Activated B cell treated with CpG ODN at 0.5 μM for 24 hours (primary cell): ENCODE data around the gene ZNF784. TPM values are rescaled to one million over a fixed set of nuclear protein-coding genes. Genes with fewer than 3 reads are reported as not detected.

Experiments used
- ATAC-seq: fragments of 200-7000 bp; cut with Tn5 transposase; one replicate; pipeline ENCODE4 v1.10.0; 2021; ENCODE audit warnings: low read depth, mild to moderate bottlenecking, moderate library complexity
- CTCF ChIA-PET: fragments of 350-600 bp; sonication (Branson Sonifier 250); formaldehyde crosslinking; loops from one replicate; lab custom pipeline; 2021; ENCODE audit warnings: antibody characterized with exemption; lab: Charles Lee
- POLR2A ChIA-PET: fragments of 350-600 bp; sonication (Branson Sonifier 250); formaldehyde crosslinking; loops from one replicate; lab custom pipeline; 2021; ENCODE audit warnings: antibody characterized with exemption; lab: Charles Lee
- DNase-seq: peaks from one replicate; pipeline ENCODE4 v3.0.0; 2022
- H3K27ac Mint-ChIP-seq: one replicate; pipeline ENCODE4 v1.8.0; 2020; ENCODE audit warnings: mixed read lengths
- H3K27me3 Mint-ChIP-seq: one replicate; pipeline ENCODE4 v1.8.0; 2021; ENCODE audit warnings: mixed read lengths
- H3K36me3 Mint-ChIP-seq: one replicate; pipeline ENCODE4 v1.8.0; 2021; ENCODE audit warnings: low read depth, mixed read lengths
- H3K4me1 Mint-ChIP-seq: one replicate; pipeline ENCODE4 v1.8.0; 2021; ENCODE audit warnings: mixed read lengths
- H3K4me3 Mint-ChIP-seq: one replicate; pipeline ENCODE4 v1.8.0; 2020; ENCODE audit warnings: mild to moderate bottlenecking, mixed read lengths
- H3K9me3 Mint-ChIP-seq: one replicate; pipeline ENCODE4 v1.8.0; 2020; ENCODE audit warnings: mixed read lengths
- intact Hi-C: fragments of 100-400 bp; cut with micrococcal nuclease; formaldehyde crosslinking; loops from one replicate; pipeline ENCODE4 v1.15.1; 2024
- total RNA-seq: library from RNA; stranded (reverse); gene quantifications from 2 replicates; pipeline ENCODE4 v1.2.3, GENCODE V29; 2022
- TF ChIP-seq, protein P1 (sequence below): fragments of 200-600 bp; IDR thresholded peaks from one replicate; pipeline ENCODE4 v1.8.0; 2022; ENCODE audit warnings: antibody characterized with exemption, mild to moderate bottlenecking

Gene ZNF784, protein sequence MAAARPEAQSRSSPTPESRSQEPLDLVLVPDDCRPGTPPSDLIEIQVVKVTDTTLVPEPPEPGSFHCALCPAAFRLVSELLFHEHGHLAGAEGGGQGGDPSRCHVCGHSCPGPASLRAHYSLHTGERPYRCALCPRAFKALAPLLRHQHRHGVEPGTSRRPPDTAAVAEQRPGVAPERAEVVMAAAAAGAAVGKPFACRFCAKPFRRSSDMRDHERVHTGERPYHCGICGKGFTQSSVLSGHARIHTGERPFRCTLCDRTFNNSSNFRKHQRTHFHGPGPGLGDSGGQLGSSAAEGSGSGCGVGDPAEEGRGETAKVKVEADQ
- 8.7 and 8.9 TPM in 2 replicates for total RNA-seq

GRCh38 chr19:55624109-55625003 is at the start of gene ZNF784:
Gene ZNF784, minus strand, starts transcription at chr19:55624566. Its CDS starts 5 bp downstream, at chr19:55624561.
- intact Hi-C loops, result loop anchor here (1.0 to 2.0 kb wide), 6 partner anchors 19 to 240 kb away; partner anchors contain the start of genes FIZ1, ISOC2, RPL28 and TMEM238
- Mint-ChIP-seq H3K27me3 (no peaks in the 10 kb centered on the region), H3K4me1 (peaks cover 17% of the 10 kb centered on the region), H3K9me3 (no peaks in the 10 kb centered on the region), H3K27ac (peak within 1 kb of the TSS; percentile 97), H3K36me3 (peaks cover 14% of the 10 kb centered on the region), H3K4me3 (peak within 1 kb of the TSS; percentile 94)
- DNase-seq (peak; percentile 93), ATAC-seq (peak; percentile 85)
- CTCF ChIA-PET, result interaction anchor here (0.8 to 2.2 kb wide), 7 partner anchors 9 to 157 kb away, joined by 3 to 12 read pairs (median 4); partner anchors contain the start of gene ZNF865
- TF ChIP-seq, protein P1, sequence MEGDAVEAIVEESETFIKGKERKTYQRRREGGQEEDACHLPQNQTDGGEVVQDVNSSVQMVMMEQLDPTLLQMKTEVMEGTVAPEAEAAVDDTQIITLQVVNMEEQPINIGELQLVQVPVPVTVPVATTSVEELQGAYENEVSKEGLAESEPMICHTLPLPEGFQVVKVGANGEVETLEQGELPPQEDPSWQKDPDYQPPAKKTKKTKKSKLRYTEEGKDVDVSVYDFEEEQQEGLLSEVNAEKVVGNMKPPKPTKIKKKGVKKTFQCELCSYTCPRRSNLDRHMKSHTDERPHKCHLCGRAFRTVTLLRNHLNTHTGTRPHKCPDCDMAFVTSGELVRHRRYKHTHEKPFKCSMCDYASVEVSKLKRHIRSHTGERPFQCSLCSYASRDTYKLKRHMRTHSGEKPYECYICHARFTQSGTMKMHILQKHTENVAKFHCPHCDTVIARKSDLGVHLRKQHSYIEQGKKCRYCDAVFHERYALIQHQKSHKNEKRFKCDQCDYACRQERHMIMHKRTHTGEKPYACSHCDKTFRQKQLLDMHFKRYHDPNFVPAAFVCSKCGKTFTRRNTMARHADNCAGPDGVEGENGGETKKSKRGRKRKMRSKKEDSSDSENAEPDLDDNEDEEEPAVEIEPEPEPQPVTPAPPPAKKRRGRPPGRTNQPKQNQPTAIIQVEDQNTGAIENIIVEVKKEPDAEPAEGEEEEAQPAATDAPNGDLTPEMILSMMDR, result no peak
- POLR2A ChIA-PET, result interaction anchor here (0.6 to 4.0 kb wide), 21 partner anchors 8 to 543 kb away, joined by 3 to 53 read pairs (median 5); partner anchors contain the start of genes CCDC106, FIZ1, PPP6R1 and U2AF2

DNA sequence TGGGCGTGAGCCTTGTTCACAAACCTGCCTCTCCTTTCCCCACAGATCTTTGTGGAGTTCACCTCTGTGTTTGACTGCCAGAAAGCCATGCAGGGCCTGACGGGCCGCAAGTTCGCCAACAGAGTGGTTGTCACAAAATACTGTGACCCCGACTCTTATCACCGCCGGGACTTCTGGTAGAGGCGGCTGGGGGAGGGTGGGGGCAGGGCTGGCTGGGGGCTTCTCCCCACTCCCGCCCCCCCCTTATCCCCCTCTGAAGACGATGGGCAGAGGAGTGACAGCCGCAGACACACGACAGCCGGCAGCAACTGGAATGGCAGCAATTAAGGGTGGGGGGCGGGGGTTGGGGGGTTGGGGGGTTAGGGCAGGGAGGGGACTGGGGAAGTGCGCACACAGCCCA is 49.5 kb upstream of the ZNF784 start:
- DNase-seq (no peak), ATAC-seq (no peak)
- Mint-ChIP-seq H3K9me3 (no peaks in the 10 kb centered on the region), H3K4me1 (peaks cover 58% of the 10 kb centered on the region), H3K27me3 (no peaks in the 10 kb centered on the region), H3K4me3 (peak overlapping the region; percentile 13), H3K27ac (peak overlapping the region; percentile 39), H3K36me3 (peaks cover 72% of the 10 kb centered on the region)
- ChIA-PET POLR2A (interaction anchor here (1.0 to 1.1 kb wide), 4 partner anchors 18 to 42 kb away, joined by 3 to 6 read pairs (median 4); partner anchors contain the start of gene U2AF2), CTCF (no interaction called here)
- intact Hi-C loops, result loop anchor here (2.0 kb wide), 3 partner anchors 39 to 447 kb away; partner anchors contain the start of genes ZNF579 and ZNF787
- TF ChIP-seq, protein P1, result no peak

- H3K36me3 Mint-ChIP-seq, result peaks cover 67% of the 10 kb centered on the region
- TF ChIP-seq, protein P1, result no peak
- peak overlapping the region; percentile 13 for H3K4me3 Mint-ChIP-seq
- H3K4me1 Mint-ChIP-seq, result peaks cover 54% of the 10 kb centered on the region
- ChIA-PET POLR2A (interaction anchor here (1.0 to 1.1 kb wide), 2 partner anchors 19 to 42 kb away, joined by 4 to 5 read pairs; no protein-coding TSS in a partner anchor), CTCF (no interaction called here)
- no peaks in the 10 kb centered on the region for H3K9me3 Mint-ChIP-seq
- H3K27me3 Mint-ChIP-seq, result no peaks in the 10 kb centered on the region
- intact Hi-C loops, result no loop called here
- DNase-seq (no peak), ATAC-seq (no peak)
- peak overlapping the region; percentile 39 for H3K27ac Mint-ChIP-seq
Observed at GRCh38 chr19:55673465-55673864, 49.1 kb upstream of the ZNF784 start.

GRCh38 chr19:55672418-55672817 is 48.1 kb upstream of the ZNF784 start:
- TF ChIP-seq, protein P1, result no peak
- ATAC-seq (no peak), DNase-seq (no peak)
- POLR2A ChIA-PET, result interaction anchor here (1.1 to 1.8 kb wide), 2 partner anchors 10 to 18 kb away, joined by 6 to 10 read pairs; partner anchors contain the start of gene U2AF2
- CTCF ChIA-PET, result interaction anchor here (1.9 kb wide), 1 partner anchor 40 kb away, joined by 21 read pairs; no protein-coding TSS in a partner anchor
- Mint-ChIP-seq H3K9me3 (no peaks in the 10 kb centered on the region), H3K27ac (peak overlapping the region; percentile 50), H3K4me3 (no peak overlapping the region), H3K36me3 (peaks cover 69% of the 10 kb centered on the region), H3K27me3 (no peaks in the 10 kb centered on the region), H3K4me1 (peaks cover 43% of the 10 kb centered on the region)
- intact Hi-C loops, result no loop called here
